Omental fat pad (tissue), 4 donors: Measurements from ENCODE around the gene ESD. TPM values are rescaled to one million over a fixed set of nuclear protein-coding genes. Genes with fewer than 3 reads are reported as not detected.

Source experiments
- ATAC-seq: fragments of 150-250 bp; one replicate; pipeline ENCODE4 v1.9.1; 2016; ENCODE audit warnings: mild to moderate bottlenecking, moderate library complexity; ENCODE audit not compliant: low FRiP score
- DNase-seq: peaks from one replicate; pipeline ENCODE4 v3.0.0-alpha.2; 2019; ENCODE audit warnings: low spot score
- CTCF ChIP-seq, 3 donors: fragments of 450-650 bp; IDR thresholded peaks; one replicate each; pipeline ENCODE4 v1.5.1; 2016 to 2017; ENCODE audit warnings: antibody characterized with exemption in 3 of 3, mild to moderate bottlenecking in 3 of 3, moderate library complexity in 2 of 3
- total RNA-seq, 4 donors: library from RNA; depleted of rRNA; stranded (reverse); fragments of >200 nt; gene quantifications; one replicate each; pipeline ENCODE4 v1.1.0, GENCODE V29; 2016

ESD gene
- total RNA-seq, 4 donors from 2014 or later = 62.6 to 120 (median 102) TPM

DNA sequence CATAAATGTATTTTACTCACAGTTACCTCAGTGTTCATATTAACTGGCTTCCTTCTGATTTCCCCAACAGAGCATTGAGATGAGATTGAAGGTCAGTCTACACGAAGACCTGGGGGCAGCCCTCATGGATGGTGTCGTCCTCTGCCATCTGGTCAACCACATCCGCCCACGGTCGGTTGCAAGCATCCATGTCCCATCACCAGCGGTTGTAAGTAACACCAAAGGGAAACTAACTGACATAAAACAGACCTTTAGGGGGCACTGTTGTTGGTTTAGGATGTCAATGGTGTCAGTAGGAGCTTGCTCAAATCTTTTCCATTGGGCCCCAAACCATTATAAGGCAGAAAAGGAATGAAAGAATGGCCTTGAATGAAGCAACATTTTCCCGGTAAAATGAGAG is 68.2 kb downstream of the ESD start:
- DNase-seq = no peak
- TF ChIP-seq CTCF (IDR thresholded peaks at IDR 0.05) = no peak
- no peak for ATAC-seq

DNA sequence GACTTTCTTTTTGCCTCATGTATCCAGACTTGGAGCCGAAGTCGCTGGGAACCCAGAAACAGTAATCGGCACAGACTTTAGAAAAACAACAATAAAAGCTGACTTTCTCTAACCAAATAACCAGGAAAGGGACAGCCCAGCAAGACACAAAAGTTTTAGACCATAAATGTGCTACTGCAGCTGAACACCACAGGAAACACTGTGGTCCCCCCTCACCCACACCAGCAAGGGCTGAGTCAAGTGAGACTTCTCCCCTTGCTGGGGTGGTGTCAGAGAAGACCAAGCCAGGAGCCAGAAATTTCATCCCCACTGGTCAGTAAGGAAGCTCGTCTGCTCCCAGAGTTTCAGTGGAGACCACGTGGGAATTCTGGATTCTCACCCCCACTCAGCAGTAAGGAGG is 70.6 kb downstream of the ESD start:
- ATAC-seq (no peak), DNase-seq (no peak)
- TF ChIP-seq CTCF (IDR thresholded peaks at IDR 0.05) = no peak

Other genes starting within 250 kb of the ESD start
- gene LRCH1, start 244.0 kb downstream of the ESD start, total RNA-seq = 10 to 100 TPM in 3 of 4 donors, 1 to 10 TPM in 1; 9.7 to 43.7 (median 16.5) TPM
- 1 to 10 TPM in 1 of 4 donors, under 1 TPM in 3; 0.16 to 1.2 (median 0.55) TPM for gene HTR2A, start 99.9 kb upstream of the ESD start, total RNA-seq